Left lung (tissue), 10 donors: ENCODE results near the gene C10orf53. TPM values are rescaled to one million over a fixed set of nuclear protein-coding genes. Genes with fewer than 3 reads are reported as not detected.

Experiments
- ATAC-seq: fragments of 200-7000 bp; cut with Tn5 transposase; one replicate; pipeline ENCODE4 v1.9.1; 2020; ENCODE audit warnings: moderate library complexity
- DNase-seq, 4 donors: peaks; one replicate each; pipeline ENCODE4 v3.0.0-alpha.2; 2013 to 2020
- H3K27ac ChIP-seq, 2 donors: fragments of 200-600 bp; sonication (generic) in 1 of 2; one replicate each; pipeline versions ENCODE4 v1.5.0 to v1.8.0; 2020 to 2021
- H3K27me3 ChIP-seq, 2 donors: fragments of 200-600 bp; sonication (generic) in 1 of 2; one replicate each; pipeline versions ENCODE4 v1.5.0 to v1.8.0; 2020 to 2021
- H3K36me3 ChIP-seq, 2 donors: fragments of 200-600 bp; sonication (generic) in 1 of 2; one replicate each; pipeline versions ENCODE4 v1.5.0 to v1.8.0; 2020 to 2021
- H3K4me1 ChIP-seq, 2 donors: fragments of 200-600 bp; one replicate each; pipeline ENCODE4 v1.8.0; 2021
- H3K4me3 ChIP-seq, 2 donors: fragments of 200-600 bp; sonication (generic) in 1 of 2; one replicate each; pipeline versions ENCODE4 v1.5.0 to v1.8.0; 2020 to 2021; ENCODE audit warnings: mild to moderate bottlenecking in 1 of 2
- H3K9me3 ChIP-seq, 2 donors: fragments of 200-600 bp; sonication (generic) in 1 of 2; one replicate each; pipeline versions ENCODE4 v1.5.0 to v1.8.0; 2020 to 2021
- CTCF ChIP-seq, 2 donors: fragments of 200-600 bp; sonication (generic) in 1 of 2; IDR thresholded peaks; one replicate each; pipeline versions ENCODE4 v1.5.0 to v1.8.0; 2021; ENCODE audit warnings: antibody characterized with exemption in 2 of 2
- intact Hi-C, 2 donors: fragments of 100-400 bp; cut with DNase I; formaldehyde crosslinking; loops; one replicate each; pipeline versions ENCODE4 v1.11.2 to v1.14.2; 2022
- polyA plus RNA-seq, 6 donors: library from polyadenylated mRNA; unstranded; fragments of 120-200 nt; gene quantifications; one replicate each; pipeline ENCODE4 v1.2.1, GENCODE V29; 2013; ENCODE audit not compliant: insufficient read length in 6 of 6
- total RNA-seq, 2 donors: library from RNA; stranded (reverse); fragmentation: NEBNext Ultra II Directional; extraction: Animal tissue kit (Norgen Biotek cat#: 25700); gene quantifications; one replicate each; pipeline ENCODE4 v1.2.1, GENCODE V29; 2021
- donor health status: DM: no; HTN: yes; CAD: no.
- donor health status: DM: no; HTN: no; CAD: no.

C10orf53 gene
- total and polyA plus RNA-seq, 8 donors, result not detected

- DNase-seq (no peak), ATAC-seq (no peak)
- no peaks in the 10 kb centered on the region for H3K9me3 ChIP-seq
- no peak overlapping the region for H3K4me3 ChIP-seq
- H3K27ac ChIP-seq, result no peak overlapping the region
- no peaks in the 10 kb centered on the region for H3K4me1 ChIP-seq
- no peak for TF ChIP-seq CTCF (IDR thresholded peaks at IDR 0.05)
- no peaks in the 10 kb centered on the region for H3K36me3 ChIP-seq
- intact Hi-C loops, result no loop called here
- H3K27me3 ChIP-seq, result peaks cover 18 to 47% of the 10 kb centered on the region in 2 donors
Observed at GRCh38 chr10:49694466-49694865, 15.0 kb downstream of the C10orf53 start.

GRCh38 chr10:49696311-49696710 lies 16.9 kb downstream of the C10orf53 start:
- Histone ChIP-seq H3K9me3 (no peaks in the 10 kb centered on the region), H3K27me3 (peaks cover 3 to 29% of the 10 kb centered on the region in 2 donors), H3K4me1 (no peaks in the 10 kb centered on the region), H3K36me3 (no peaks in the 10 kb centered on the region), H3K27ac (no peak overlapping the region), H3K4me3 (no peak overlapping the region)
- ATAC-seq, result no peak
- no peak for DNase-seq
- intact Hi-C loops, result no loop called here
- no peak for TF ChIP-seq CTCF (IDR thresholded peaks at IDR 0.05)

- DNase-seq, result no peak
- Histone ChIP-seq H3K4me1 (no peaks in the 10 kb centered on the region), H3K4me3 (no peak overlapping the region), H3K9me3 (no peaks in the 10 kb centered on the region), H3K27ac (no peak overlapping the region), H3K27me3 (peaks cover 0 to 8% of the 10 kb centered on the region in 2 donors), H3K36me3 (no peaks in the 10 kb centered on the region)
- no peak for TF ChIP-seq CTCF (IDR thresholded peaks at IDR 0.05)
- ATAC-seq, result no peak
- intact Hi-C loops, result no loop called here
Observed at GRCh38 chr10:49698679-49699078, 19.2 kb downstream of the C10orf53 start.

GRCh38 chr10:49700211-49700610 lies 20.8 kb downstream of the C10orf53 start:
- Histone ChIP-seq H3K27ac (no peak overlapping the region), H3K27me3 (no peaks in the 10 kb centered on the region), H3K9me3 (no peaks in the 10 kb centered on the region), H3K4me3 (no peak overlapping the region), H3K4me1 (no peaks in the 10 kb centered on the region), H3K36me3 (no peaks in the 10 kb centered on the region)
- DNase-seq, result no peak
- intact Hi-C loops, result no loop called here
- no peak for TF ChIP-seq CTCF (IDR thresholded peaks at IDR 0.05)
- no peak for ATAC-seq

GRCh38 chr10:49700997-49701396 lies 21.5 kb downstream of the C10orf53 start:
- Histone ChIP-seq H3K36me3 (no peaks in the 10 kb centered on the region), H3K9me3 (no peaks in the 10 kb centered on the region), H3K27ac (no peak overlapping the region), H3K27me3 (no peaks in the 10 kb centered on the region), H3K4me1 (no peaks in the 10 kb centered on the region), H3K4me3 (no peak overlapping the region)
- no peak for ATAC-seq
- no peak for TF ChIP-seq CTCF (IDR thresholded peaks at IDR 0.05)
- intact Hi-C loops, result no loop called here
- peak in 1 of 4 donors; percentile 6 for DNase-seq
